Measurements from ENCODE around the gene FAF1. TPM values are rescaled to one million over a fixed set of nuclear protein-coding genes. Genes with fewer than 3 reads are reported as not detected.
"Not testable (repeated sequence)": the region's sequence is repeated elsewhere in the genome, so short reads cannot be mapped to it uniquely, and the experiment has no call there.

Gene FAF1
- total RNA-seq, 2 donors from 2014 or later = 17.8 to 27.5 TPM

GRCh38 chr1:50966991-50967390 is 6.9 kb upstream of the FAF1 start:
- H3K36me3 ChIP-seq (replicated peaks in 1 of 2; ENCODE audit: insufficient read depth in 1 of 2, low read depth in 2 of 2) = no peaks in the 10 kb centered on the region
- H3K9me3 ChIP-seq = no peaks in the 10 kb centered on the region
- no peak overlapping the region for H3K4me3 ChIP-seq
- 37 to 43% methylated on average over 3 of the region's 3 CpGs for WGBS, 2 donors
- no peaks in the 10 kb centered on the region for H3K27me3 ChIP-seq
- no peak for DNase-seq
- TF ChIP-seq, protein P1, sequence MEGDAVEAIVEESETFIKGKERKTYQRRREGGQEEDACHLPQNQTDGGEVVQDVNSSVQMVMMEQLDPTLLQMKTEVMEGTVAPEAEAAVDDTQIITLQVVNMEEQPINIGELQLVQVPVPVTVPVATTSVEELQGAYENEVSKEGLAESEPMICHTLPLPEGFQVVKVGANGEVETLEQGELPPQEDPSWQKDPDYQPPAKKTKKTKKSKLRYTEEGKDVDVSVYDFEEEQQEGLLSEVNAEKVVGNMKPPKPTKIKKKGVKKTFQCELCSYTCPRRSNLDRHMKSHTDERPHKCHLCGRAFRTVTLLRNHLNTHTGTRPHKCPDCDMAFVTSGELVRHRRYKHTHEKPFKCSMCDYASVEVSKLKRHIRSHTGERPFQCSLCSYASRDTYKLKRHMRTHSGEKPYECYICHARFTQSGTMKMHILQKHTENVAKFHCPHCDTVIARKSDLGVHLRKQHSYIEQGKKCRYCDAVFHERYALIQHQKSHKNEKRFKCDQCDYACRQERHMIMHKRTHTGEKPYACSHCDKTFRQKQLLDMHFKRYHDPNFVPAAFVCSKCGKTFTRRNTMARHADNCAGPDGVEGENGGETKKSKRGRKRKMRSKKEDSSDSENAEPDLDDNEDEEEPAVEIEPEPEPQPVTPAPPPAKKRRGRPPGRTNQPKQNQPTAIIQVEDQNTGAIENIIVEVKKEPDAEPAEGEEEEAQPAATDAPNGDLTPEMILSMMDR (IDR thresholded peaks at IDR 0.05) = no peak
- TF ChIP-seq POLR2A (IDR thresholded peaks at IDR 0.05) = no peak
- no peak for ATAC-seq
- peak overlapping the region; percentile 94 to 100 (median 98) for H3K27ac ChIP-seq
- peaks cover 15% of the 10 kb centered on the region for H3K4me1 ChIP-seq
- intact Hi-C loops (cut with DNase I) = no loop called here

DNA sequence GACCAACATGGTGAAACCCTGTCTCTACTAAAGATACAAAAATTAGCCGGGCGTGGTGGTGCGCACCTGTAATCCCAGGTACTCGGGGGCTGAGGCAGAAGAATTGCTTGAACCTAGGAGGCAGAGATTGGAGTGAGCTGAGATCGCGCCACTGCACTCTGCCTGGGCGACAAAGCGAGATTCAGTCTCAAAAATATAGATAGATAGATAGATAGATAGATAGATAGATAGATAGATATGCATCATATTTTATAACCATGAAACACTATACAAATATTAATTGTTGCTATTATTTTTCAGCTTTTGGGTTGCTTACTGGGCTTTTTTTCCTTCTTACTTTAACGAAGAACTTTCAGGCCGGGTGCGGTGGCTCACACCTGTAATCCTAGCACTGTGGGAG is 4.8 kb upstream of the FAF1 start:
- no peaks in the 10 kb centered on the region for H3K27me3 ChIP-seq
- no peaks in the 10 kb centered on the region for H3K36me3 ChIP-seq (replicated peaks in 1 of 2; ENCODE audit: insufficient read depth in 1 of 2, low read depth in 2 of 2)
- no peaks in the 10 kb centered on the region for H3K9me3 ChIP-seq
- 89 to 94% methylated on average over 11 of the region's 11 CpGs for WGBS, 2 donors
- no peak overlapping the region for H3K4me3 ChIP-seq
- no peak overlapping the region for H3K27ac ChIP-seq
- DNase-seq (no peak), ATAC-seq (no peak)
- intact Hi-C loops (cut with DNase I) = no loop called here
- TF ChIP-seq POLR2A (IDR thresholded peaks at IDR 0.05) = no peak
- H3K4me1 ChIP-seq = peaks cover 11% of the 10 kb centered on the region

DNA sequence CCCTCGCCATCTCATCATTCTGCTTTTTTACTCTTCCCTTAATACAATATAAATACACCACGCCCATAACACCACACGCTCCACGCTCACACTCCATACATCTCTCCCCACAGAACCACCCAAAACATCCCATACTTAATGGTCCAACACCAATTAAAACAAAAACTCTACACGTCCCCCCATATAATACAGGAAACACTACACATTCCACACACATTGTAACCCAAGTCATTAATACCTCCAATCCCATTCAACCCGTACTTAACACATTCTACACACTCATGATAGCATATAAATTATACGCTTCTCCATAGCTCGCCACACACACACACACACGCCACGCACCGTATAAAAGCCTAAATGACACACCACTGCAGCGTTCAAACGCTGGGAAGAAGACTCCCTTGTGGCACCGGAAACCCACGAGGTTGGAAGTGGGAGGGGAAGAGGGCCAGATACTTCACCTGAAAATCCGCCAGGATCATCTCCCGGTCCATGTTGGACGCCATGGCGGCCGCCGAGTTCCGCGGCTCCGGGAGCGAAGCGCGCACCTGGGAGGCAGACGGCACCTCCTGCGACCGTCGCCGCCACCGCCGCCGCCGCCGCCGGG is 659 bp downstream of the FAF1 start:
- 0 to 1% methylated on average over 24 to 38 of the region's 38 CpGs for WGBS, 2 donors
- H3K36me3 ChIP-seq (replicated peaks in 1 of 2; ENCODE audit: insufficient read depth in 1 of 2, low read depth in 2 of 2) = no peaks in the 10 kb centered on the region
- peaks cover 16% of the 10 kb centered on the region for H3K4me1 ChIP-seq
- DNase-seq = peak in 1 of 4 donors; percentile 41
- no peaks in the 10 kb centered on the region for H3K27me3 ChIP-seq
- intact Hi-C loops (cut with DNase I) = no loop called here
- TF ChIP-seq, protein P1 (IDR thresholded peaks at IDR 0.05) = no peak
- H3K27ac ChIP-seq = peak overlapping the region; percentile 89 to 93 (median 92)
- peak overlapping the region; percentile 64 to 74 for H3K4me3 ChIP-seq
- ATAC-seq = peak; percentile 15
- H3K9me3 ChIP-seq = no peaks in the 10 kb centered on the region

DNA sequence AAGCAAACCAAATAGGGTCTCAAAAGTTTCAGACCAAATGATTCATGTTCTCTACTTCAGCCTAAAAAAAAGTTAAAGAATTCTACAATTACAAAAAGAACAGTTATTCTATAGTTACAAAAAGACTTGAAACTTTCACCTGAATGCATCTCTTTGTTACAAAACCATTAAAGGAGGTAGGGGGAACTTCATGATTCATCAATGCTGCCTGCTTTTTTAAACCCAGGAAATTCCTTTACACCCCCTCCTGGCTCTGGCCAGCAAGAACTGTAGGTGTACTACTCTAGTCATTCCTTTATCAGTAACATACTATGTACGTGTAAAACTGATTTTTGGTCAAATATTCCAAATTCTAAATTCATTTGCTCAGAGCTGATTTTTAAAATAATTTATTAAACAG is 5.0 kb downstream of the FAF1 start:
- DNase-seq = no peak
- Histone ChIP-seq H3K27ac (no peak overlapping the region), H3K27me3 (no peaks in the 10 kb centered on the region), H3K4me1 (peaks cover 21% of the 10 kb centered on the region), H3K9me3 (no peaks in the 10 kb centered on the region), H3K4me3 (no peak overlapping the region), H3K36me3 (replicated peaks in 1 of 2; ENCODE audit: insufficient read depth in 1 of 2, low read depth in 2 of 2) (no peaks in the 10 kb centered on the region)
- WGBS, 2 donors = 30 to 33% methylated on average over 1 of the region's 1 CpG
- TF ChIP-seq POLR2A (IDR thresholded peaks at IDR 0.05) = no peak
- TF ChIP-seq, protein P1 (IDR thresholded peaks at IDR 0.05) = no peak
- intact Hi-C loops (cut with DNase I) = no loop called here
- no peak for ATAC-seq

- H3K9me3 ChIP-seq; intact Hi-C loops (cut with DNase I); H3K4me3 ChIP-seq; H3K36me3 ChIP-seq (replicated peaks in 1 of 2; ENCODE audit: insufficient read depth in 1 of 2, low read depth in 2 of 2); H3K27me3 ChIP-seq; DNase-seq; H3K27ac ChIP-seq; ATAC-seq: not testable (repeated sequence)
- WGBS, 2 donors = 83 to 96% methylated on average over 5 to 20 of the region's 31 CpGs
- H3K4me1 ChIP-seq = peaks cover 21% of the 10 kb centered on the region
These were observed 7.5 kb downstream of the FAF1 start for GRCh38 chr1:50952566-50952965.

DNA sequence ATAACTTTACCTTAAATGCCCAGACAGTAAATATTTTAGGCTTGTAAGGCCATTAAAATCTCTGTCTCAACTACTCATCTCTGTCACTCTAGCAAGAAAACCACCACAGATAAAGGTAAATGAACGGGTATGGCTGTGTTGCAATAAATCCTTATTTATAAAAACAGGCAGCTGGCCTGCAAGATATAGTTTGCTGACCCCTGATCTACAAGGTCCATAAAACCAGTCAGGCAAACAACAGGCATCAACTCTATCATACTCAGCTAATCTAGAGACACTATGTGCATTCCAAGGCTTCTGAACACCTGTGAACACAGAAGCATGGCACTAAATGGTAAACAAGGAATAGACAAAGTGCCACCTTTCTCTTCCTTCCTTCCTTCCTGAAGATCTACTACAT is 9.7 kb downstream of the FAF1 start:
- no peak for TF ChIP-seq POLR2A (IDR thresholded peaks at IDR 0.05)
- TF ChIP-seq, protein P1 (IDR thresholded peaks at IDR 0.05) = no peak
- Histone ChIP-seq H3K27ac (peak overlapping the region in 1 of 4 donors; percentile 39), H3K9me3 (no peaks in the 10 kb centered on the region), H3K4me1 (peaks cover 21% of the 10 kb centered on the region), H3K36me3 (replicated peaks in 1 of 2; ENCODE audit: insufficient read depth in 1 of 2, low read depth in 2 of 2) (no peaks in the 10 kb centered on the region), H3K4me3 (no peak overlapping the region), H3K27me3 (no peaks in the 10 kb centered on the region)
- no peak for DNase-seq
- WGBS, 2 donors = 31 to 32% methylated on average over 1 of the region's 1 CpG
- no peak for ATAC-seq
- intact Hi-C loops (cut with DNase I) = no loop called here
